Sciatic nerve (tissue), 2 donors: ENCODE data around the gene CUL4A. TPM values are rescaled to one million over a fixed set of nuclear protein-coding genes. Genes with fewer than 3 reads are reported as not detected.

Source experiments
- ATAC-seq: fragments of 200-7000 bp; cut with Tn5 transposase; one replicate; pipeline ENCODE4 v1.9.1; 2020; ENCODE audit warnings: mild to moderate bottlenecking, moderate library complexity
- DNase-seq: peaks from one replicate; pipeline ENCODE4 v3.0.0-alpha.2; 2020; ENCODE audit warnings: low spot score
- intact Hi-C: fragments of 100-400 bp; cut with DNase I; formaldehyde crosslinking; loops from one replicate; pipeline ENCODE4 v1.14.2; 2022
- total RNA-seq: library from RNA; stranded (reverse); fragmentation: NEBNext Ultra II Directional; extraction: Animal tissue kit (Norgen Biotek cat#: 25700); gene quantifications from one replicate; pipeline ENCODE4 v1.2.1, GENCODE V29; 2021
- donor health status: DM: no; HTN: no; CAD: no.
- donor health status: DM: no; HTN: no; CAD: no.

Gene CUL4A
- total RNA-seq, 1 donor from 2014 or later = 62.3 TPM

DNA sequence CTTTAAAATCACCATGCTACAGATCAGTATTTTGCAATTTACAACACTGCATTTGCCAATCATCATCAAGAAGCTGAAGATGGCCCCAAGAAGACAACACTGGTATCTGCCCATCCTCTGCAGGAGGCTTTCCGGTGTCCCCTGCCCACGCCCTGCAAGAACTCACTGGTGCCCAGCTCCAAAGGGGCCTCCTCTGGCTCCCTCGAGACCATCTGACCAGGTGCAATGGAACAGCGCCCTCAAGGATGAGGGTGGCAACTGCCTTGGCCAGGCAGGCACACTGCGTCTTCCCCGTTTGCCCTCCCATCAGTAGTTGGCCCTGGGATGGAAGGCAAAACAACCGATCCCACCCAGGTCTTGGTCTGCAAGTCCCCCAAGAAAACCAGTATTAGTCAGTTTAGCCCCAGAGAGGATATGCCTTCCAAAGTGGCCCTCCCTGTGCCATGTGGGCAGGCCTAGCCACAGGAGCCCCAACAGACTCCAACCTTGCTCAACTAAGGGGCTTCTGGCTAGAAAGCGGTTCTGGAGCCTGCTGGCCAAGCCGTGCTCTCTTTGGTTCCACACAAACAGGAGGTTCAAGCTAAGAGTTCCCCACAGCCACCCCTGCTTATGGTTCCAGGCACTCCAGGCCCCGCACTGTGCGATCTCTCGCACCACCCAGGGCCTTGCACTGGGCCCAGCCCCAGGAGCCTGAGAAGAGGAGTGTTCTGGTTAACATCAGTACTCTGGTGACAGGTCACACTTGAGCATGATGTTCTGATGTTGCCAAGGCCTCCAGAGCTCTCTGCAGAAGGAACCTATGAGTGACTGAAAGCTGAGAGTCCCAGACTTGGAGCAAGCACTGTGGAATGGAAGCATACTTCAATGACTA is 5.7 kb upstream of the CUL4A start:
- intact Hi-C loops = no loop called here
- DNase-seq (no peak), ATAC-seq (no peak)

DNA sequence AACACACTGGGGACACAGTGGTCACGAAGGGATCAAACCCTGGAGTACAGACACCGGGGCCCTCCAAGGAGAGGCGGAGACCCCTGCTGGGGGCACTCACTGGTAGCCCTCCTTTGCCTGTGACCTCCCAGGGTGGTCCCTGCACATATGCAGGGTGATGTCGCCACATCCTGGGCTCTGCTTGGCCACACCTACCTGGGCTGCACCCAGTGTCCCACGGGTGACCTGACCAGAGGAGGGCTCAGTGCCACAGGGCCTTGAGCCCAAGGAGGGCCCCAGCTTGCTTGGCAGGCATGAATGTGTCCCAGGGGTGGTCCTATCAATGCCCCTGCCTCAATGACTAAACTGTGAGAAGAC is 5.1 kb upstream of the CUL4A start:
- ATAC-seq (no peak), DNase-seq (no peak)
- intact Hi-C loops = no loop called here

DNA sequence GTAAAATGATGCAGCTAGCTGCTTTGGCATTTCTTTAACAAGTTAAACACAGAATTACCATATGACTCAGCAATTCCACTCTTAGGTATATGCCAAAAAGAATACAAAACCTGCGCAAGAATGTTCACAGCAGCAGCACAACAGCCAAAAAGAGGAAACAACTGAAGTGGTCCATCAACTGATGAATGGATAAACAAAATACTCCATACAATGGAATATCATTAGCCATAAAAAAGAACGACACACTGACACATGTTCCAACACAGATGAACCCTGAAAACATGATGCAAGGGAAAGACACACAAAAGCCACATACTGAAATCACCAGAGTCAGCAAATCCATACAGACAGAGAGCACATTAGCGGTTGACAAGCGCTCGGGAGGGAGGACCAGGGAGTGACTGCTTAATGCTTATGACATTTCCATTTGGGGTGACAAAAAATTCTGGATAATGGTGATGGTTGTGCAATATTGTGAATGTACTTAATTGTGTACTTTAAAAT is 3.9 kb upstream of the CUL4A start:
- no peak for DNase-seq
- intact Hi-C loops = no loop called here
- no peak for ATAC-seq

DNA sequence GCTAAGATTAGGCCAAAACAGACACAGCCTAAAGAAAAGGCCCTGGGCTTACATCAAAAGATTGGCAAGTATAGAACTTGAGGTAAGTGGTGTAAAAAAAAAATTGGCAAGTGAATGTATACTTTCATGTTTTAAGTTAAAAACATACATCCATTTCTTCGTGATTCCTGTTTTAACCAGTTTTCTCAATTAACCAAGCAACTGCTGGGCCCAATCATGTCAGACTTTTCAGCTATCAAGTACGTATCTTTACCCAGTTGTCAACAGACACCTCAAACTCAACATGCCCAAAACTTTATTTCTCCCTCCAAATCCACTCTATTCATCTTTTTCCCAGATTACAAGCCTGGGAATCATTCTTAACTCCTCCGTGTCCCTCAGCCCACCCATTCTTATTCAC is 2.0 kb upstream of the CUL4A start:
- intact Hi-C loops = no loop called here
- no peak for DNase-seq

DNA sequence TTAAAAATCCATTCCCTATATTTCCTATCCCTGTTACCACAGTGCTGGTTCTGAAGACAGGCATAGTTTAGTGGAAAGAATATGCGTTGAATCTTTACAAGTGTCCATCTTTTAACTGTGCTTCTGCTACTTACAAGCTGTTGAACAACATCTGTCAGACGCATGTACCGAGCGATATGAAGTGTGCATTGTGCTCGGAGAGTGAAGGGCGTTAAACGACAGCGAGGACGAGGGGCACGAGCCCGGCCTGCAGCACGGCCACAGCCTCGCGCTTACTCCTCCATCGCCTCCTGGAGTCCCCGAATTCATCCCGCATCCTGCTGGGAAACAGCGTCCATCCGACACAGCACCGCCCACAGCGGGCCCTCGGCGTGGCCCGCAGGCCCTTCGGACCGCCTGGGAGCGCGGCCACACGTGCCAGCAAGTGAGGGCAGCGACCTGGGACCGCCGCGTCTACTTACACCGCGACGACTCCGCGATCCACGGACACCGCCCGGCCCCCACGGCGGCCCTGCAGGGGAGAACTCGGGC is 1.5 kb upstream of the CUL4A start:
- ATAC-seq = peak; percentile 31
- intact Hi-C loops = no loop called here
- DNase-seq = no peak

More for the DNA sequence above, 2.0 kb upstream of the CUL4A start:
- no peak for ATAC-seq

DNA sequence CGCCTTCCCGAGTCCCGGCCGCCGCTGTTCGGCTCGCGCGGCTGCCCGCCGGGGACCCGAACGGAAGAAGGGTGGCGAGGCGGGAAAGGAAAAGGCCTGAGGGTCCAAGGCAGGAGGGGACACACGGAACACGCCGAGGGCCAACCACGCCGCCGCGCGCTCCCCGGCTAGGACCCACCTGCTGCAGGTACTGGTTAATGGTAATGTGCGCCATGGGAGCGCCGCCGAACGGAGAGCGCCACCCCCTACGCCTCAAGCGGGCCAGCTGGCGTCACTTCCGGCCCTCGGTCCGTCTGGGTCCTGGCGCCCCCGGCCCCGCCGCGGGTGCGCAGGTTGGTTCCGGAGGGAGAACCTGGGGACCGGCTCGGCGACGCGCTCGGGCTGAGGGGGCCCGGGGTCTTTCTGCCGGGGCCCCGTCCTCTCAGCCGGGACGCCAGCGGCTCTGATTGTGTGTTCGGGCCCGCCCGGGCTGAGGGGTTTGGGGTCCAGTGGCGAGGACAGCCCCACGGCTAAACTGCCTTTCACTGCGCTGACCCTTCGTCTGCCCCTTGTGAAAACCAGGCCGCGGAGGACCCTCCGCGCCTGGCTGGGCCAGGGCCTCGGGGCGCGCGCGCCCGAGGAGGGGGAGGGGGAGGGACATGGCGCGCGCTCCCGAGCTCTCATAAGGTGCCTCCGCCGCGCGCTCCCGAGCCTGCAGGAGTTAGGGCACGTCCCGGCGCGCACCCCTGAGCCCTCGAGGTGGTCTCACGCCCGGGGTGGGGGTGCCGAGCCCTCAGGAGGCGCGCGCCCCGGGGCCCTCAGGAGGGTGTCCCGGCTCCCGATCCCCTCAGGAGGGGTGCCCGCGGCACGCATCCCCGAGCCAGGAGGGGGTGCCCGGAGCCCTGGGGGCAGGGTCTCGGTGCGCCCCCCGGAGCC is 735 bp upstream of the CUL4A start, which contains the start of gene PCID2:
Gene PCID2, minus strand, starts transcription at position 249 of the 915 bp plus-strand sequence. Its CDS starts 35 bp downstream, at position 214.
- peak; percentile 92 for DNase-seq
- ATAC-seq = peak; percentile 95
- intact Hi-C loops = no loop called here

DNA sequence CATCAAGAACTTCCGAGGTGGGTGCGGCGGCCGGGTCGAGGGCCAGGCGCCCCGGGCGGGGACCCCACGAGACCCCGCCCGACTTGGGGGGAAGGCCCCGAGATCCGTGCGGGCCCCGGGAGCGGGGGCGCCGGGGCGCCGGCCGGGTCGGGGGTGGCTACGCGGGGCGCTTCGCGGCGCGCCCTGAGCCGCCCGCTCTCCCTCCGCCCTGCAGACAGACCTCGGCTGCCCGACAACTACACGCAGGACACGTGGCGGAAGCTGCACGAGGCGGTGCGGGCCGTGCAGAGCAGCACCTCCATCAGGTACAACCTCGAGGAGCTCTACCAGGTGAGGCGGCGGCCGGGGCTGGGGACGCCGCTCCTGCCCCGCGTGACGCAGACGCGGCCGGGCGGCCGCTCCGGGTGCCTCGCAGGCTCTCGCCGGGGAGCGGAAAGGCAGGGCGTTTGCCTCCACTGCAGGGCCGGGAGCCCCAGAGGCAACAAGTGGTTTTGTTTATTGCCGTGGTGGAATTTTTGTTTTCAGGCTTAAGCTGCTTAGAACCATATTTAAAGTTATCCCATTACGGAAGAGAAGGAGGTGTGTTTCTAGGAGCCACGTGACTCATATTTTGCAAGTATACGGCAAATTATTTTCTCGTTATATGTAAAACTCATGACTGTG is 477 bp downstream of the CUL4A start:
- intact Hi-C loops = no loop called here
- peak; percentile 12 for ATAC-seq
- peak; percentile 70 for DNase-seq

DNA sequence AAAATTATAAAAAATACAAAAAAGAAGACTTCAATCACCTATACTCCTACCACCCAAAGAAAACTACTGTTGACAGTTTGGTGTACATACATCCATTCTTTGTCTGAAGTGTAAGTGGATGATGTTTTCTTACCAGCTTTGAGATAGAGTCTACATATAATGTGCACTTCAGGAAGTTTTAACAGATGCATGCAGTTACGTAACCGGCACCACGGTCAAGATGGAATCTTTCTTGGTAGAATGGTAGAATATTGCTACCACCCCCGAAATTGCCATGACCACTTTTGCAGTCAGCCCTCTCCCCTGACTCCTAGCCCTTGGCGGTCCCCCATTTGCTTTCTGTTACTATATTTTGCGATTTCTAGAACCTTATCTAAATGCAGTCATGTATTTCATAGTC is 1.4 kb downstream of the CUL4A start:
- ATAC-seq = no peak
- intact Hi-C loops = no loop called here
- DNase-seq = no peak

DNA sequence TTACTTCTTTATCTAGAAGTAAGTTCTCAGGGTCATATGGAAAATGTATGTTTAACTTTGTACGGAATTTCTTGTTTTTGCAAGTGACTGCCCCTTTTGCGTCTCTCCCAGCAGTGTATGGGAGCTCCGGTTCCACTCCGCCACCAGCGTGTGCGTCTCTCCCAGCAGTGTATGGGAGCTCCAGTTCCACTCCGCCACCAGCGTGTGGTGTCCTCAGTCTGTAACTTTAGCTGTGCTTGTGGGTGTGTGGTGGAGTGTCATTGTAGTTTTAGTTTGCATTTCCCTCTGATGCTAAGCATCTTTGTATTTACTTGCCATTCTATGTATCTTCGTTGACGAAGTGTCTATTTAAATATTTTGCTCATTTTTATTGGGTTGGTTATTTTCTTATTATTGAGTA is 2.4 kb downstream of the CUL4A start:
- intact Hi-C loops = no loop called here
- ATAC-seq (no peak), DNase-seq (no peak)

DNA sequence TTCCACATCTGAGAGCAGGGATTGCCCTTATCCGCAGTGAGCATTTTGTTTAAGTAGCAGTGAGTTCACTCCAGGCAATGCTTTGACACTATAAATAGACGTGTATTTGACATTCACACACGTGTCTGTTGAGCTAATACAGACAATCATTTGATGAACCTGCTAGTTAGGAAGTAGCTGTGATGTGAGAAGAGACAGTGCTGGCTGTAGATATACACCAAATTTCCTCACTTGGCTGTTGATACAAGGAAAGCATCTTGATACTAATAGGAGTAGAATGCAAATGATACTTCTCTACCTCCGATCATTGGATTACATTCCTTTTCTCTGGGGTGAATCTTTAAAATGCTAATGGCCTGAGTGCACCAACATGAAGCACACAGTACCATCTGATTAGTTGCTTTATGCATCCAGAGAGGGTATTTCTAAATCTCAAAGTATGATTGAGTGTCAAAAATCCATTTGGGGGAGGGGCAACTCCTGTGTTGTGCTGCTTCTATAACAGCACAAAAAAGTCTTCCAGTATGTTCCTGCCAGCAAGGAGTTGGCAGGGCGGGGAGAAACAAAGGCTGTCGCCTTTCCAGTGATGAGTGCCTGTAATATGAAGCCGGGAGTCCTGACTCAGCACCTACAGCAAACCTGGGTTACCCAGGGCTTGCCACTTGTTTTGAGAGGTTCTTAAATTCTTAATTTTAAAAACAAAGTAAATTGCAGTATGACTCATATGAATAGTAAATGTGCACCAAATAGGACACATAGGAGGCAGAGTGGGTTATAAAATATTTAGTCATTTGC is 7.0 kb downstream of the CUL4A start:
- DNase-seq (no peak), ATAC-seq (peak; percentile 36)
- intact Hi-C loops = no loop called here

DNA sequence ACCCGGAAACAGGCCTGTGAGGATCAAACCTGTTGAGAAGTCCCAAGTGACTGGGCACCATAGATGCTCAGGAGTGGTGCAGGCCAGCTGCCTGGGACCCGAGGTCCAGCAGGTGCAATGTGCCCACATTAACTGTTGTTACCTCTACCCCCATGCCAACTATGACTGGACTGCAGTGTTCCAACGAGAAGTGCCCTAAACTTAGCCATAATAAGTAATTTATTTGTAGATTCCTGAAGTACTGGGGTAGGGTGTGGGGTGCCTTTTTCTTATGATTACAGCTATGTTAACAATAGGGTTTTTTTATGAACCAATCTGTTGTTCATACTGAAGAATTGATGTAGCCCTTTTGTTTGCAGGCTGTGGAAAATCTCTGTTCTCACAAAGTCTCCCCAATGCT is 9.2 kb downstream of the CUL4A start:
- intact Hi-C loops = no loop called here
- DNase-seq (no peak), ATAC-seq (no peak)

DNA sequence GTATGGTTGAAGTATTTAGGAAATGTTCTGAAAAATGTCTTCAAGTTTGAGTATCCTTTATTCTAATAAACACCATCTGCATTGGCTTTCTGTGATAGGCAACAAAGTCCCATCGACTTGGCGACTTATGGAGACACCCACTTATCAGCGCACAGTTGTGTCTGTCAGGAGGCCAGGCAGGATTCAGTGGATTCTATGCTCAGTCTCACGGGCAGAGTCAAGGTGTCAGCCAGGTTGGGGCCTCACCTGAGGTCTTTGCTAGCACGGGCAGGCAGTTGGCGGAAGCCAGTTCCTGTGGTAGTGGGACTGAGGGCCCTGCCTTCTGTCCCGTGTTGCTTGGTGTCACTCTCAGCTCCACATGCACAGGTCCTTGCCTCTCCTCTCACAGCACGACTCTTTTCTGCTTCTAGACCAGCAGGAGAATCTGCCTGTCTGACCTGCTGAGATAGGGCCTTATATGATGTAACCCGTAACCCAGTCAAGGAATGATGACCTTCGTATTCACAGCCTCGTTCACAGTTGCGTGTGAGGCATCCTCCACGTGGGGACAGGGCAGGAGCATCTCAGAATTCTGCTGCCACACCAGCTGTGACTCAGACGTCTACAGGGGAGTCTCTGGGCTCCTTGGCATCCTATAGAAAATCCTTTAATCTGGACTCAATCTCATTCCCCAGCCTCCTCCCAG is 10.0 kb downstream of the CUL4A start:
- ATAC-seq = no peak
- DNase-seq = no peak
- intact Hi-C loops = no loop called here

DNA sequence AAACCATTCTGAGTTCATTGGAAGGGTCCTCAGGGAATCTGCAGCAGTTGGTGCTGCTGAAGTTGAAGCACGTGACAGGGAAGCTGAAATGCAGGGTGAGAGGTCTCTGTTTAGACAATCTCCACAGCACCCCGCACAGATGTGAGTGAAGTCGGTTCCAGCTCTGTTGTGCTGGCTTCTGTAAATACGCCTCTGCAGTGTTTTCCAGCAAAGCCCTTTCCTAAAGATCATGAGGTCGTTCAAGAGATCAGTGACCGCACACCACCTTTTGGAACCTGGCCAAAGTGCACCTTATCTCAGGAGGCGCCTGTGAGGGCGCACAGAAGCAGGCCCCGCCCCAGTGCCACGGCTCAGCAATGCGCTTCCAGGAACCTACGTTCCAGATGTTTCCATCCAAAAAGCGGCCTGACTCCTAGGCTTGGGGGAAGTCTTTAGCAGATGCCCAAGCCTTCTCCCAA is 10.8 kb downstream of the CUL4A start:
- no peak for DNase-seq
- ATAC-seq = peak; percentile 74
- intact Hi-C loops = no loop called here

DNA sequence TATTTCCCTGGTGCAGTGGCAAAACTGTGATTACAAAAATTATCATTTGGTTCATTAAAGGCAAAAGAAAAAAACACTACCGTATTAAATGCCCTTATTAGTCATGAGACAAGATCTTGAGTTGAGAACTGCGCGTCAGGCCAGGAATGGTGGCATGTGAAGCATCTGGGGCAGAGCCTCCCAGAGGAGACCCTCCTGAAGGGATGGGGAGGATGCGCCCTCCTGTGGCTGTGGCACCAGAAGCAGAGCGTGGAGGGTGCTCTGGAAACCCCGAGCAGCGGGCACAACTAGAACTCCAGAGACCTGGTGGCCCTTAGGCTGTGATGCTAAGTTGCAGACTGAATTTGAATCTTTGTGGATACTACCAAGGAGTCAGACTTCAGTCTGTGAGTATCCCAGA is 11.5 kb downstream of the CUL4A start:
- DNase-seq = no peak
- ATAC-seq = peak; percentile 25
- intact Hi-C loops = no loop called here

DNA sequence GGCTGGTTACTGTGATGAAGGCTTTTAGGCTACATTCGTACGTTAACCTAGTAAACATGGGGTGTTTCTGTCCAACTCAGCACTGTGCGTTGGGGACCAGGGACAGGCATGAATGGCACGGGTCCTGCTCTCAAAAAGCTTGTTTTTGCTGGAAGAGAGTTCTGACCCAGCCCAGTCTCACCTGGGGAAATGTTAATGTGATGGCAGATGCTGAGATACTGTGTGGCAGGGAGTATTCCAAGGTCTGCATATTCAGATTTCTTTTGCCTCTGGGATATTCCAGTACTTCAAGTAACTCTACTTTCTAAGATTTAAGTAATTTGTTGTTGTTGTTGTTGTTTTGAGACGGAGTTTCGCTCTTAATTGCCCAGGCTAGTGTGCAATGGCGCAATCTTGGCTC is 13.7 kb downstream of the CUL4A start:
- ATAC-seq (no peak), DNase-seq (no peak)
- intact Hi-C loops = no loop called here

DNA sequence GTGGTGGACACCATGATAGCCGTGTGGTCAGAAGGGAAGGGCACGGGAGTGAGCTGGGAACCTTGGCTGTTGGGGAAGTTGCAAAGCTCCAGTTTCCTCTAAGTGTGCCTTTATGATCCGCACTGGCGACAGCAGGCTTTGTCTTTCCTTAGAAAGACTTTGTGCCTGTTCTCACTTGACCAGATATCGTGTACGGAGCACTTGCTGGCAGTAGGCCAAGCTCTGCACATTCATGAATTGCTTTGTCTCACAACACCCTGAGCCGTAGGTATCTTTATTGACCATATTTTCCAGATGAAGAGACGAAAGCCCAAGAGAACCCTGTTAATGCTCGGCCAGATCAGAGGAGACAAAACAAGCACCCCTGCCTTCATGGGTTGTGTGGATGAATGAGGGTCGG is 15.1 kb downstream of the CUL4A start:
- intact Hi-C loops = no loop called here
- ATAC-seq = no peak
- DNase-seq = no peak

DNA sequence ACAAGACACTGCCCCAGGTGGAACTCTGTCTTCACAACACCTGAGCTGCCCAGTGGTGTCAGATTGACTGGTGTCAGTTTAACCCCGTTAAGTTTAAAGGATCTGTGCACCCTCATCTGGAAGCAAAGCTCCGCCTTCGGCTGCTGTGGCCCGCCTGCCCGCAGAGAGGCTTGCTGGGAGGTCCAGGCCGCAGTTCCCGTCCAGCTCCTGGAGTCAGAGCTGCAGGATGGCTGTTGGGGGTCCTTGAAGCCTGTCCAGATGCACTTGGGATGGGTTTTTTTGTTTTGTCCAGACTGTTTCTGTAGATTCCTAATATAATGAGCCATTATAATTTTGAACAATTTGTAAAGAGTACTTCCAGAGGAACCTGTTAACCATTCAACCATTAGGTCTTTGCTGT is 16.1 kb downstream of the CUL4A start:
- intact Hi-C loops = no loop called here
- ATAC-seq = no peak
- no peak for DNase-seq
